HG03521 (cell line): Measurements from ENCODE around the gene NAT10.
"Not testable (repeated sequence)": the region's sequence is repeated elsewhere in the genome, so short reads cannot be mapped to it uniquely, and the experiment has no call there.

Source experiments
- ATAC-seq: cut with Tn5 transposase; IDR thresholded peaks from one replicate; pipeline ENCODE4 v1.9.1; 2021; ENCODE audit warnings: mild to moderate bottlenecking, moderate library complexity; ENCODE audit not compliant: unreplicated experiment

Gene NAT10

GRCh38 chr11:34105079-34105956 is at the start of gene NAT10:
TSS of gene NAT10 (plus strand) at chr11:34105629. CDS start at chr11:34108226, 2,597 bp downstream.
- ATAC-seq = peak; percentile 94

DNA sequence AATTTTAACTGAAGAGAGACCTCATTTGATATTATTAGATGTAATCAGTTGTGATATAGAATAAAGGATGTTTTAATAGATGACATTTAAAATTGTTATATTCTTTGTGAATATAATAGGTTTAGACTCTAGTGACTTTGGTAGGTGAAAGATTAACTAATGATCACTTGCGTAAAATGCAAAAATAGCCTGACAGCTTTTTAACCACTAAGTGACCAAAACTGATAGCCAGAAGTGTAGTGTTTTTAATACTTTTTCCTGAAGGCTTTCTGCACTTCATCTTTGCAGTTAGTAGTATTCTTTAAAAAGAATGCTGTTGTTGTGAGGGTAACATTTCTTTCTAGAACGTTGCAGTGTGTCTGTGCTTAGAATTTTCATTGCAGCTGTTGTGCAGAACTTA is 48.8 kb upstream of the NAT10 start:
- no peak for ATAC-seq

DNA sequence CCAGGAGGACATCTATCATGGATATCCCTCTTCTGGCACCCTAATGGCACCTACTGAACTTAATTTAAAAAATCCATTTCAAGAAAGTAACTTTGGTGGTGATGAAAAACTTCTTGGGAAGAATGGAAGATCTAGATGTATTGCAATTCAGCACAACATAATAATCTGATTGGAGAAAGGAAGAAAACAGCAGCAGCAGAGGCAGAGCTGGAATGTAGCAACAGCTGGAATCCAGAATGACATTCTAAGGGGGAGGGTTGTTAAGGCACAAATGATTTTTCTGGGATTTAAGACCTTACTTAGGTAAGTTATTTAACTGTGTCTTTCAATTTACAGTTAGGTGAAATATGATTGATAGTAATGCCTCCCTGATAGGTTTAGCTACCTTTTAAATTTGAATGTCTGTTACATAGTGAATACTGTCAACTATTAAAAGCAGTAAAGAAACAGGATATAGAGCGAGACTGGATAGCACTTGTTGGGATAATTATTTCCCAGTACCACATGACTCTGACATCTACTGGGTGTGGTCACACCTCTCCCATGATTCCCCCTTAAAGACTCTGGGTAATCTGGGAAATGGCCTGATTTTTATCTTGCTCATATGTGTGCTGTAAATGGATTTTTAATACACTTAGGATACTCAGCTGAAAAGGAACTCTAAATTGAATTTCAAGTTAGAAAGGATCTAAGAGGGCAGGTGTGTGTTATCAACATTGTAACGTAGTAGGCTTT is 42.2 kb upstream of the NAT10 start:
- ATAC-seq = no peak

DNA sequence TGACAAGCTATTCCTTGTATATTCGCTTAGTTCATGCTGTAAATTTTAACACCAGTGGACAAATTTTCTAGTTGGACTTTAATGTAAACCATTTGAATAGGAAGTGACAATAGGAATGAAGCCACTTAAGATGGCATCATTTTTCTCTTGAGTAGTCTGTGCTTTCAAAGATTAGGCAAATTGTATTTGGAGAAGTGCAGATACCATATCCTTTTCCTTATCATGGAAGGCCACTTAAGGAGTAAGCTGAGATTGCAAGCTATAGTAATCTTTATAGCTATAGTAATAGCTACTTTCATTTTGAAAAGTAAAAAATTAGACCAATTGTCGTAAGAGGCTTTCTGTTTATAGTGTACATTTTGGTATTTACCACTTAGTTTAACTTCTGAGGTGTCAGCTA is 41.1 kb upstream of the NAT10 start:
- ATAC-seq = no peak

- ATAC-seq = no peak
Observed at GRCh38 chr11:34065505-34066203, 39.8 kb upstream of the NAT10 start.

DNA sequence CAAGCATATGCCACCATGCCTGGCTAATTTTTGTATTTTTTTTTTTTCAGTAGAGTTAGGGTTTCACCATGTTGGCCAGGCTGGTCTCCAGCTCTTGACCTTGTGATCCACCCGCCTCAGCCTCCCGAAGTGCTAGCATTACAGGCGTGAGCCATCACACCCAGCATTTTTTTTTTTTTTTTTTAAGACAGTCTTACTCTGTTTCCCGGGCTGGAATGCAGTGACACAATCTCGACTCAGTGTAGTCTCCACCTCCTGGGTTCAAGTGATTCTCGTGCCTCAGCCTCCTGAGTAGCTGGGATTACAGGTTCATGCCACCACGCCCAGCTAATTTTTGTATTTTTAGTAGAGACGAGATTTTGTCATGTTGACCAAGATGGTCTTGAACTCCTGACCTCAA is 38.7 kb upstream of the NAT10 start:
- not testable (repeated sequence) for ATAC-seq

DNA sequence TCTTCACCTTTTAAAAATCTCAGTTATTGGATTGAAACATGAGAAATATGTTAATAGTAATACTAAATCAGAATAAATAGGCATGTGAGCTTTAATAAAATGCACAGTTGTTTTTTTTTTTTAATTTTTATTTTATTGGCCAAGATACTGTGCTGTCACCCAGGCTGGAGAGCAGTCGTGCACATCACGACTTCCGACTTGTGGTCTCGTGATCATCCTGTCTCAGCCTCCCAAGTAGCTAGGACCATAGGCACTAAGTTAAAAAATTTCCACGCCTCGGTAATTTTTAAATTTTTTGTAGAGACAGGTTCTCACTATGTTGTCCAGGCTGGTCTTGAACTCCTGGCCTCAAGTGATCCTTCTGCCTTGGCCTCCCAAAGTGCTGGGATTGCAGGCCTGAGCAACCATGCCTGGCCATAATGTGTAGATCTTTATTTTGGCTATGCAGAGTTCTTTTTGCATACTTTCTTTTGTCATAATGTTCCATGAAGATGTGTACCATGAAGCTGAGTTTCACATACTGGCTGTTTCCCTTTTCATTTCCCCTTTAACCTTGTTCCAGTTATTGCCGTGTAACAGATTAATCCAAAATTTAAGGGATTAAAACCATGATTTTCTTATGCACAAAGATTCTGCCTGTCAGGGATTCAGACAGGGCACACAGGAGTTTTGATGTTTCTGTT is 37.9 kb upstream of the NAT10 start:
- ATAC-seq = no peak

DNA sequence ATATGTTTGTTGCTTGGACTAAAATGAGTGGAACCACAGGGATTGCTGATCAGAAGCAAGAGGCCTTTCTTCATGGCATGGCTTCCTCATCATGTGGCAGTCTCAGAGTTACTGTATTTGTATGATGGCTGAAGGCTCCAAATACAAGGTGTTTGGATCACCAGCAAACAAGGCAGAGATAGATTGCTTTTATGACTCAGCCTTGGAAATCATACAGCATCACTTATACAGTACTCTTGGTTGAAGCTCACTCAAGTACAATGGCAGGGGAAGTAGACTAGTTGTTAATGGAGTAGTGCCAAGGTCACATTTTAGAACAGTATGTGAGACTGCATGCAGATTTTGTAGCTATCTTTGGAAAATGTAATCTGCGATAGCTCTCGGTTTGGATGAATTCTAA is 37.3 kb upstream of the NAT10 start:
- ATAC-seq = no peak

- not testable (repeated sequence) for ATAC-seq
Observed at GRCh38 chr11:34071306-34071705, 34.1 kb upstream of the NAT10 start.

DNA sequence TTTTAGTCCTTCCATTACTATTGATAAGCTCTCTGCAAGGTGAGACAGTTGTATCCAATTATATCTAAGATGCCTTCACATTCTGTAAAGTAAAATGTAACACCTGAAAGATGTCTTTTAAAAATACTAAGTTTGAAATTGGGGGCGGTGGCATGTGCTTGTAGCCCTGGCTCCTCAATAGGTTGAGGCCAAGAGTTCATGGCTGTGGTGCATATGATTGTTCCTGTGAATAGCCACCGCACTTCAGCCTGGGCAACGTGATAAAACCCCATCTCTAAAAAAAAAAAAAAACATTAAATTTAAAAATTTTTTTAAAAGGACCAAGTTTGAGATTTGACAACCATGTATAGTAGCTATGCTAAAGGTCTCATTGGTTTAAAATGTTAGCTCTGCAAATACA is 33.4 kb upstream of the NAT10 start:
- no peak for ATAC-seq

DNA sequence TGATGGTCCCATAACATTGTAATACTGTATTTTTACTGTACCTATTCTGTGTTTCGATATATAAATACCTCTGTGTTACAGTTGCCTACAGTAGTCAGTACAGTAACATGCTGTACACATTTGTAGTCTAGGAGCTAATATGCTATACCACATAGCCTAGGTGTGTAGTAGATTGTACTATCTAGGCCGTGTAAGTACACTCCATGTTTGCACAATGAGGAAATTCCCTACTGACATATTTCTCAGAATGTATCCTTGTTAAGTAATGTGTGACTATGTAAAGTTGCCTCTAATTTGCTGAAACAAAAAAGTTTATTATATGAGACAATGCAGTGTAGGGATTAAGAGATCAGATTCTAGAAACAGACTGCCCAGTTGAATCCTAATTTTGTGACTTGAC is 32.6 kb upstream of the NAT10 start:
- ATAC-seq = no peak

DNA sequence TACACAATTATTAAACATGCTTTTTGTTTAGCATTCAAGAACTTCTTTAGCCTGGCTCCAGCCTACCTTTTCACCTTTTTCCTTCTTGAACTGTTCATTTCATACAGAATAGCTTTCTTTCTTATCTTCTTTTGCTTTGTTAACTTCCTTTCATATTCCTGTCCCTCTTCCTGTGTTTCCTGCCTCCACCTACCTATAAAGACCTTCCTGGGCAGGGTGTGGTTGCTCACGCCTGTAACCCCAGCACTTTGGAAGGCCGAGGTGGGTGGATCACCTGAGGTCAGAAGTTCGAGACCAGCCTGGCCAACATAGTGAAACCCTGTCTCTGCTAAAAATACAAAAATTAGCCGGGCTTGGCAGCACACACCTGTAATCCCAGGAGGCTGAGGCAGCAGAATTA is 31.0 kb upstream of the NAT10 start:
- no peak for ATAC-seq

DNA sequence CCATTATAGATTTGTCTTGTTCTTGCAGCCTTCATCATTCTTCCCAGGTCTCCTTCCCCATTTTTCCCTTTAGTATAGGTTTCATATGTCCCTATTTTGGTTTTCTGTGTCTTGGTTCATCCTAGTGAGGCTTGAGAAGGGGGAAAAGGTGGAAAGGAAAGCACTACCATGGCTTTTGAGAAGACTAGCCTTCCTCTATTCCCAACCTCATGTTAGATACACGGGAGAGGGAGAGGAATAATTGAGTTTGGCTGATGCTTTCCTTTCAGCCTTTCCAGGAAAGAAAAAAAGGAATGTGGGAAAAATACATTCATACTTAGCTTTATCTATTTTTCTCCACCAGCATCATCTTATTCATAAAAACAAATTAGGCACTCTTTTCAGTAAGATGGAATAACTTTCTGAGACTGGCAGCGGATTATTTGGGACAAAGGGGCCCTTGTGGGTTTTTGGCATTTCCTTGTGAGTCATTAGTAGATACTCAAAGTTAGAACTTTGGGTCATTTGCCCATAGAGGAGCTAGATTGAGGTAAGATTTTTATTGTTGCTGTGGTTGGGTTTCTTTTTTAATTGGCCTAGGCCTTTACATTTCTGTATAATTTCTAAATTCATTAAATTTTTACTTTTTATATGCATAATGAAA is 30.1 kb upstream of the NAT10 start:
- ATAC-seq = no peak

- ATAC-seq = no peak
Observed at GRCh38 chr11:34080609-34081008, 24.8 kb upstream of the NAT10 start.

- no peak for ATAC-seq
Observed at GRCh38 chr11:34084637-34085036, 20.8 kb upstream of the NAT10 start.

GRCh38 chr11:34086554-34087283 is 18.7 kb upstream of the NAT10 start:
- ATAC-seq = peak; percentile 65

DNA sequence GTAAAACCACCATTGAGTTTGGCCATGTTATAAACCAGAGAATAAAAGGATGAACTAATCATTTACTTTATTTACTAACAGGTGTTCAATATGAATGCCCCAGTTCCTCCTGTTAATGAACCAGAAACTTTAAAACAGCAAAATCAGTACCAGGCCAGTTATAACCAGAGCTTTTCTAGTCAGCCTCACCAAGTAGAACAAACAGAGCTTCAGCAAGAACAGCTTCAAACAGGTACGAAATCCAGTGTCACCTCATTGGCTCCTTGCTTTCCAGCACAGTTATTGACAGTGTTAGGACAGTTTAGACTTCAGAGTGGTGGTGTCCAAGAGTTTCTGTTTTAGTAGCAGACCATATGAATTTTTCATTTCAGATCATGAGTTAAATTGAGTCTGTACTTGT is 13.6 kb upstream of the NAT10 start:
- no peak for ATAC-seq

DNA sequence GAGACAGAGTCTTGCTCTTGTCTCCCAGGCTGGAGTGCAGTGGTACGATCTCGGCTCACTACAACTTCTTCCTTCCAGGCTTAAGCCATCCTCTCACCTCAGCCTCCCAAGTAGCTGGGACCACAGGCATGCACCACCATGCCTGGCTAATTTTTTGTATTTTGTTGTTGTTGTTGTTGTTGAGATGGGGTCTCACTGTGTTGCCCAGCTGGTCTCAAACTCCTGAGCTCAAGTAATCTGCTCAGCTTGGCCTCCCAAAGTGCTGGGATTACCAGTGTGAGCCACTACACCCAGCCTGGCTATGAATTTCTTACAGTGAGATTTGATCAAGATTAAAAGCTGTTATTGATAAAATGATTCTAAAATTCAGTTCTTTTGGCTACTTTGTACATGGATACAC is 10.5 kb upstream of the NAT10 start:
- ATAC-seq = not testable (repeated sequence)

DNA sequence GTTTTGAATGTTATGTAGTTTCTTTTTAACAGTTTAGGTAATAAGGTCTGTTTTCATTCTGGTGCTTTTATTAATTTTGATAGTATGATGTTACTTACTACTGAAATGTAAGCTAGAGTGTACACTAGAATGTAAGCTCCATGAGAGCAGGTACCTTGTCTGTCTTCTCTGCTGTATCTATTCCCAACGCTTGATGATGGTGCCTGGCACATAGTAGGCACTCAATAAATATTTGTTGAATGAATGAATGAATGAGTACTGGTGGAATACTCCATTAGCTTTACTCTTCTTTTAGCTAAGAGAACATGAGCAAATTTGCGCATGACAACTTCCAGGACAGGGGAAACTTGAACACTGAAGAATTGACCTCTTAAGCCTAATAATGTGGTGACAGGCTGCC is 6.6 kb upstream of the NAT10 start:
- no peak for ATAC-seq

DNA sequence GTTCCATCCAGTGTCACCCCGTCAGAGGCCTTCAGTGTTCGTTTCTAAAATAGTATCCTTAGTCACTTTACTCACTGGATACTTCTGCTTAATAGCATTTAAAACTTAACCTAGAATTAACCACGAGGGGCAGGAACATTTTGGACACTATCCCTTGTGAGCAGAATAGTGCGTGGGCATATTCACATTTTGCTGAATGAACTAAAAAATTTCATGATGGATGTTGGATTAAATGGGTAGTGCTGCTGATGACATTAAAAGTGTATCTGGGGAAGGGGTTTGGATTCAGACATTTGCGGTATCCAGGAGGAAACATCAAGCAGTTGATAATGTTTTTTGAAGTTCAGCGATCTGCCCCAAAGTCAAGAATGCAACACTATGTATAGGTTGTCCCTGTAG is 750 bp upstream of the NAT10 start:
- ATAC-seq = no peak
